Immature natural killer cell (primary cell): ENCODE results near the gene FUT8. TPM values are rescaled to one million over a fixed set of nuclear protein-coding genes. Genes with fewer than 3 reads are reported as not detected.

ENCODE experiments used
- DNase-seq, 3 donors: peaks; one replicate each; pipeline ENCODE4 v3.0.0; 2022; ENCODE audit warnings: mixed read lengths in 1 of 3
- H3K27ac Mint-ChIP-seq, 6 donors: one replicate each; pipeline ENCODE4 v1.8.0; 2020; ENCODE audit warnings: mixed read lengths in 6 of 6, mild to moderate bottlenecking in 5 of 6, inconsistent platforms in 4 of 6, moderate library complexity in 3 of 6
- H3K27me3 Mint-ChIP-seq, 3 donors: one replicate each; pipeline ENCODE4 v1.8.0; 2020 to 2021; ENCODE audit warnings: low read depth in 3 of 3, mild to moderate bottlenecking in 3 of 3, mixed read lengths in 3 of 3, moderate library complexity in 3 of 3, inconsistent platforms in 1 of 3
- H3K36me3 Mint-ChIP-seq, 3 donors: one replicate each; pipeline ENCODE4 v1.8.0; 2020; ENCODE audit warnings: mixed read lengths in 3 of 3, inconsistent platforms in 2 of 3, mild to moderate bottlenecking in 2 of 3
- H3K4me1 Mint-ChIP-seq, 2 donors: one replicate each; pipeline ENCODE4 v1.8.0; 2020; ENCODE audit warnings: inconsistent platforms in 2 of 2, mild to moderate bottlenecking in 2 of 2, mixed read lengths in 2 of 2, moderate library complexity in 1 of 2
- H3K4me3 Mint-ChIP-seq, 5 donors: one replicate each; pipeline ENCODE4 v1.8.0; 2020; ENCODE audit warnings: mild to moderate bottlenecking in 5 of 5, mixed read lengths in 5 of 5, inconsistent platforms in 3 of 5, moderate library complexity in 3 of 5
- H3K9me3 Mint-ChIP-seq, 6 donors: one replicate each; pipeline ENCODE4 v1.8.0; 2020; ENCODE audit warnings: mild to moderate bottlenecking in 6 of 6, mixed read lengths in 6 of 6, inconsistent platforms in 4 of 6, moderate library complexity in 3 of 6
- polyA plus RNA-seq, 3 donors: library from polyadenylated mRNA; unstranded; fragments of 300-500 nt; fragmentation: Illumina TruSeq; gene quantifications; one replicate each; pipeline ENCODE4 v1.2.3, GENCODE V29; 2021

The FUT8 gene
- polyA plus RNA-seq, 3 donors from 2014 or later = 6.5 to 11.1 (median 11.0) TPM

- Mint-ChIP-seq H3K36me3 (peaks cover 15 to 27% (median 24%) of the 10 kb centered on the region in 3 donors), H3K27me3 (peaks cover 0 to 3% (median 0%) of the 10 kb centered on the region in 3 donors), H3K27ac (no peak overlapping the region), H3K9me3 (peaks cover 5 to 23% (median 7%) of the 10 kb centered on the region in 6 donors), H3K4me1 (peaks cover 0 to 13% of the 10 kb centered on the region in 2 donors), H3K4me3 (no peak overlapping the region)
- no peak for DNase-seq
Measured at GRCh38 chr14:65720171-65720570, 307.6 kb downstream of the FUT8 start.

- Mint-ChIP-seq H3K4me1 (peaks cover 0 to 11% of the 10 kb centered on the region in 2 donors), H3K27ac (no peak overlapping the region), H3K36me3 (peaks cover 15 to 27% (median 24%) of the 10 kb centered on the region in 3 donors), H3K4me3 (no peak overlapping the region), H3K9me3 (peaks cover 5 to 18% (median 7%) of the 10 kb centered on the region in 6 donors), H3K27me3 (peaks cover 0 to 3% (median 0%) of the 10 kb centered on the region in 3 donors)
- DNase-seq = no peak
Measured at GRCh38 chr14:65720743-65721142, 308.2 kb downstream of the FUT8 start.

GRCh38 chr14:65723348-65723747 is 310.8 kb downstream of the FUT8 start:
- peak overlapping the region in 1 of 5 donors; percentile 8 for H3K4me3 Mint-ChIP-seq
- DNase-seq = no peak
- peaks cover 30 to 47% (median 38%) of the 10 kb centered on the region in 3 donors for H3K36me3 Mint-ChIP-seq
- H3K27me3 Mint-ChIP-seq = peaks cover 0 to 2% (median 1%) of the 10 kb centered on the region in 3 donors
- H3K4me1 Mint-ChIP-seq = peaks cover 0 to 11% of the 10 kb centered on the region in 2 donors
- peaks cover 1 to 11% (median 6%) of the 10 kb centered on the region in 6 donors for H3K9me3 Mint-ChIP-seq
- no peak overlapping the region for H3K27ac Mint-ChIP-seq

GRCh38 chr14:65728604-65729003 is 316.1 kb downstream of the FUT8 start:
- H3K36me3 Mint-ChIP-seq = peaks cover 22 to 37% (median 26%) of the 10 kb centered on the region in 3 donors
- no peak overlapping the region for H3K4me3 Mint-ChIP-seq
- H3K27ac Mint-ChIP-seq = no peak overlapping the region
- peaks cover 2 to 10% of the 10 kb centered on the region in 2 donors for H3K4me1 Mint-ChIP-seq
- peaks cover 0 to 1% (median 0%) of the 10 kb centered on the region in 3 donors for H3K27me3 Mint-ChIP-seq
- no peak for DNase-seq
- H3K9me3 Mint-ChIP-seq = peaks cover 0 to 6% (median under 1%) of the 10 kb centered on the region in 6 donors

GRCh38 chr14:65729566-65729965 is 317.0 kb downstream of the FUT8 start:
- Mint-ChIP-seq H3K4me1 (peaks cover 2 to 7% of the 10 kb centered on the region in 2 donors), H3K4me3 (no peak overlapping the region), H3K9me3 (peaks cover 0 to 6% (median under 1%) of the 10 kb centered on the region in 6 donors), H3K36me3 (peaks cover 25 to 41% (median 27%) of the 10 kb centered on the region in 3 donors), H3K27ac (no peak overlapping the region), H3K27me3 (peaks cover 0 to 1% (median 0%) of the 10 kb centered on the region in 3 donors)
- no peak for DNase-seq

GRCh38 chr14:65731933-65732506 is 319.5 kb downstream of the FUT8 start:
- Mint-ChIP-seq H3K4me1 (peaks cover 2 to 7% of the 10 kb centered on the region in 2 donors), H3K27me3 (no peaks in the 10 kb centered on the region), H3K36me3 (peaks cover 15 to 31% (median 25%) of the 10 kb centered on the region in 3 donors), H3K4me3 (no peak overlapping the region), H3K9me3 (peaks cover 0 to 6% (median under 1%) of the 10 kb centered on the region in 6 donors), H3K27ac (no peak overlapping the region)
- DNase-seq = no peak

GRCh38 chr14:65738339-65738738 is 325.8 kb downstream of the FUT8 start:
- no peaks in the 10 kb centered on the region for H3K27me3 Mint-ChIP-seq
- H3K36me3 Mint-ChIP-seq = peaks cover 17 to 40% (median 30%) of the 10 kb centered on the region in 3 donors
- H3K9me3 Mint-ChIP-seq = no peaks in the 10 kb centered on the region
- no peak overlapping the region for H3K4me3 Mint-ChIP-seq
- no peak for DNase-seq
- no peak overlapping the region for H3K27ac Mint-ChIP-seq
- no peaks in the 10 kb centered on the region for H3K4me1 Mint-ChIP-seq

GRCh38 chr14:65745396-65746190 is 333.1 kb downstream of the FUT8 start:
- Mint-ChIP-seq H3K36me3 (peaks cover 11 to 18% (median 14%) of the 10 kb centered on the region in 3 donors), H3K9me3 (no peaks in the 10 kb centered on the region), H3K27ac (no peak overlapping the region), H3K4me1 (no peaks in the 10 kb centered on the region), H3K4me3 (no peak overlapping the region), H3K27me3 (no peaks in the 10 kb centered on the region)
- DNase-seq = no peak

- Mint-ChIP-seq H3K9me3 (no peaks in the 10 kb centered on the region), H3K4me1 (no peaks in the 10 kb centered on the region), H3K36me3 (no peaks in the 10 kb centered on the region), H3K27ac (no peak overlapping the region), H3K27me3 (peaks cover 0 to 1% (median 1%) of the 10 kb centered on the region in 3 donors), H3K4me3 (no peak overlapping the region)
- no peak for DNase-seq
Measured at GRCh38 chr14:65748796-65749195, 336.3 kb downstream of the FUT8 start.

GRCh38 chr14:65749287-65749686 is 336.8 kb downstream of the FUT8 start:
- Mint-ChIP-seq H3K9me3 (no peaks in the 10 kb centered on the region), H3K4me3 (no peak overlapping the region), H3K36me3 (no peaks in the 10 kb centered on the region), H3K27me3 (peaks cover 0 to 1% (median 1%) of the 10 kb centered on the region in 3 donors), H3K4me1 (no peaks in the 10 kb centered on the region), H3K27ac (no peak overlapping the region)
- DNase-seq = no peak

GRCh38 chr14:65750906-65751305 is 338.4 kb downstream of the FUT8 start:
- Mint-ChIP-seq H3K4me3 (no peak overlapping the region), H3K9me3 (no peaks in the 10 kb centered on the region), H3K36me3 (no peaks in the 10 kb centered on the region), H3K4me1 (no peaks in the 10 kb centered on the region), H3K27ac (no peak overlapping the region), H3K27me3 (peaks cover 0 to 1% (median 1%) of the 10 kb centered on the region in 3 donors)
- DNase-seq = no peak

GRCh38 chr14:65751510-65751909 is 339.0 kb downstream of the FUT8 start:
- Mint-ChIP-seq H3K36me3 (no peaks in the 10 kb centered on the region), H3K9me3 (no peaks in the 10 kb centered on the region), H3K27me3 (peaks cover 0 to 1% (median 1%) of the 10 kb centered on the region in 3 donors), H3K27ac (no peak overlapping the region), H3K4me1 (no peaks in the 10 kb centered on the region), H3K4me3 (no peak overlapping the region)
- DNase-seq = no peak

- Mint-ChIP-seq H3K27me3 (peaks cover 0 to 1% (median 1%) of the 10 kb centered on the region in 3 donors), H3K4me3 (no peak overlapping the region), H3K9me3 (no peaks in the 10 kb centered on the region), H3K27ac (no peak overlapping the region), H3K4me1 (no peaks in the 10 kb centered on the region), H3K36me3 (no peaks in the 10 kb centered on the region)
- DNase-seq = no peak
Measured at GRCh38 chr14:65753061-65753460, 340.5 kb downstream of the FUT8 start.

GRCh38 chr14:65755331-65755730 is 342.8 kb downstream of the FUT8 start:
- no peaks in the 10 kb centered on the region for H3K36me3 Mint-ChIP-seq
- H3K27me3 Mint-ChIP-seq = peaks cover 3 to 5% (median 4%) of the 10 kb centered on the region in 3 donors
- H3K4me1 Mint-ChIP-seq = no peaks in the 10 kb centered on the region
- no peaks in the 10 kb centered on the region for H3K9me3 Mint-ChIP-seq
- H3K27ac Mint-ChIP-seq = no peak overlapping the region
- no peak for DNase-seq
- no peak overlapping the region for H3K4me3 Mint-ChIP-seq
